Measurements from ENCODE around the gene GPHN.

DNA sequence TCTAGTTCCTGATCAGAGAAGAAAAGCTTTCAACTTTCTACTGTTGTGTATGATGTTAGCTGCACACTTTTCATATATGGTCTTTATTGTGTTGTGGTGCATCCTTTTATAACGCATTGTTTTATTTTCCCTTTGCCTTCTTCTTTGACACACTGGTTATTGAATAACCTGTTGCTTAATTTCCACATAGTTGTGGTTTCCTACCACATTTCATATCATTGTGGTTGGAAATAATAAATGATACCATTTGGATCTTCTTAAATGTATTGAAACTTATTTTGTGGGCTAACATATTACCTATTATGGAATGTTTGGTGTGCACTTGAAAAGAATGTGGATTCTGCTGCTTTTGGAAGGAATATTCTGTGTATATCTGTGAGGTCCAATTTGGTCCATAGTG, 64.9 kb downstream of the GPHN start:
- TF ChIP-seq CTCF (conservative IDR thresholded peaks at IDR 0.05 in 1 of 2, IDR thresholded peaks at IDR 0.05 in 1 of 2; ENCODE audit: extremely low read depth in 1 of 2, insufficient read depth in 1 of 2, low read depth in 1 of 2, low read length in 2 of 2) (no peak), EZH2 (IDR thresholded peaks at IDR 0.05; ENCODE audit: borderline replicate concordance, low read length) (no peak)

Measured in mammary epithelial cell (primary cell).